Prostate gland (tissue), 2 donors: ENCODE results near the gene RFX6. TPM values are rescaled to one million over a fixed set of nuclear protein-coding genes. Genes with fewer than 3 reads are reported as not detected.

Experiments
- DNase-seq: peaks from one replicate; pipeline ENCODE4 v3.0.0-alpha.2; 2019; ENCODE audit warnings: low spot score
- H3K27ac ChIP-seq, 2 donors: fragments of 200-600 bp; sonication (generic); 2 replicates each; pipeline ENCODE4 v1.5.1; 2017 to 2019
- H3K27me3 ChIP-seq: fragments of 200-600 bp; sonication (generic); replicated peaks from 2 replicates; pipeline ENCODE4 v1.5.1; 2019; ENCODE audit not compliant: insufficient read depth
- H3K36me3 ChIP-seq, 2 donors: fragments of 200-600 bp; sonication (generic); 1 replicate in 1 of 2; 2 replicates in 1 of 2; pipeline versions ENCODE4 v1.5.1 to v1.8.1; 2017 to 2019
- H3K4me1 ChIP-seq: fragments of 200-600 bp; sonication (generic); replicated peaks from 2 replicates; pipeline ENCODE4 v1.5.1; 2019
- H3K4me3 ChIP-seq, 2 donors: fragments of 200-600 bp; sonication (generic); 2 replicates each; pipeline ENCODE4 v1.5.1; 2017 to 2019
- H3K9me3 ChIP-seq: fragments of 200-600 bp; sonication (generic); 2 replicates; pipeline ENCODE4 v1.5.1; 2017
- POLR2A ChIP-seq: fragments of 450-650 bp; IDR thresholded peaks from one replicate; pipeline ENCODE4 v1.6.1; 2016; ENCODE audit warnings: antibody characterized with exemption, mild to moderate bottlenecking
- POLR2AphosphoS5 ChIP-seq: sonication (generic); formaldehyde crosslinking; IDR thresholded peaks from one replicate; pipeline ENCODE4 v1.6.1; 2017; ENCODE audit warnings: antibody characterized with exemption
- WGBS: methylation state at CpG from one replicate; pipeline ENCODE4 v1.1.5; 2018; 5-methylcytosine and 5-hydroxymethylcytosine counted together
- intact Hi-C: fragments of 100-400 bp; cut with DNase I; formaldehyde crosslinking; loops from one replicate; pipeline ENCODE4 v1.14.2; 2022
- total RNA-seq, 2 donors: library from RNA; depleted of rRNA; stranded (reverse); fragments of >200 nt; gene quantifications; one replicate each; pipeline ENCODE4 v1.1.0, GENCODE V29; 2016
- TF ChIP-seq, protein P1 (sequence below), 4 experiments: fragments of 200-600 bp in 2 of 4; fragments of 450-650 bp in 2 of 4; sonication (generic) in 2 of 4; IDR thresholded peaks; 1 replicate in 3 of 4; 2 replicates in 1 of 4; pipeline ENCODE4 v1.5.1; 2016 to 2019; ENCODE audit warnings: antibody characterized with exemption in 4 of 4, mild to moderate bottlenecking in 2 of 4, moderate library complexity in 2 of 4

RFX6 gene
- total RNA-seq, 2 donors from 2014 or later = 0.74 TPM; not detected in 1

GRCh38 chr6:116840091-116840490, 37.0 kb upstream of the RFX6 start:
- H3K9me3 ChIP-seq = no peaks in the 10 kb centered on the region
- no peaks in the 10 kb centered on the region for H3K27me3 ChIP-seq
- TF ChIP-seq, protein P1, sequence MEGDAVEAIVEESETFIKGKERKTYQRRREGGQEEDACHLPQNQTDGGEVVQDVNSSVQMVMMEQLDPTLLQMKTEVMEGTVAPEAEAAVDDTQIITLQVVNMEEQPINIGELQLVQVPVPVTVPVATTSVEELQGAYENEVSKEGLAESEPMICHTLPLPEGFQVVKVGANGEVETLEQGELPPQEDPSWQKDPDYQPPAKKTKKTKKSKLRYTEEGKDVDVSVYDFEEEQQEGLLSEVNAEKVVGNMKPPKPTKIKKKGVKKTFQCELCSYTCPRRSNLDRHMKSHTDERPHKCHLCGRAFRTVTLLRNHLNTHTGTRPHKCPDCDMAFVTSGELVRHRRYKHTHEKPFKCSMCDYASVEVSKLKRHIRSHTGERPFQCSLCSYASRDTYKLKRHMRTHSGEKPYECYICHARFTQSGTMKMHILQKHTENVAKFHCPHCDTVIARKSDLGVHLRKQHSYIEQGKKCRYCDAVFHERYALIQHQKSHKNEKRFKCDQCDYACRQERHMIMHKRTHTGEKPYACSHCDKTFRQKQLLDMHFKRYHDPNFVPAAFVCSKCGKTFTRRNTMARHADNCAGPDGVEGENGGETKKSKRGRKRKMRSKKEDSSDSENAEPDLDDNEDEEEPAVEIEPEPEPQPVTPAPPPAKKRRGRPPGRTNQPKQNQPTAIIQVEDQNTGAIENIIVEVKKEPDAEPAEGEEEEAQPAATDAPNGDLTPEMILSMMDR (IDR thresholded peaks at IDR 0.05) = no peak
- TF ChIP-seq POLR2A (no peak), POLR2AphosphoS5 (no peak)
- no peaks in the 10 kb centered on the region for H3K36me3 ChIP-seq
- intact Hi-C loops = no loop called here
- WGBS = 65% methylated on average over 2 of the region's 2 CpGs
- no peak overlapping the region for H3K4me3 ChIP-seq
- DNase-seq = no peak
- no peak overlapping the region for H3K27ac ChIP-seq
- H3K4me1 ChIP-seq = no peaks in the 10 kb centered on the region

DNA sequence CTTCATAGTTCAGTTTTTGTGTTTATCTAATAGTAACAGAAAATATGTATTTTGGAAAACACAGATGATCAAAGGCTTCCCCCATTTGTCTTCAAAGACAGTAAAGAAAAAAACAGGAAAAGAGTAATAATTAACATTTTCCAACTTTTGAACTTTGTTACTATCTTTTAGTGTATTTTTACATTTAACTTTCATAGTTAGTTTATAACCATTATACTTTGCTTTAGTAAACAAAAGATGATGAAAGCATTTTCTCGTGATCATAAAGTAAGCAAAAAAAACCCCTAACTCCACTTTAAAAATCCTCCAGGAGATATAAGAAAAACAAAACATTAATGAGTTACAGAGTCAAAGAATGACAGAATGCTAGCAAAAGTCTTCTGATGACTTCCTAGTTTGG, 34.6 kb upstream of the RFX6 start:
- TF ChIP-seq, protein P1 (IDR thresholded peaks at IDR 0.05) = no peak
- TF ChIP-seq POLR2AphosphoS5 (no peak), POLR2A (no peak)
- no peak for DNase-seq
- H3K4me1 ChIP-seq = no peaks in the 10 kb centered on the region
- H3K4me3 ChIP-seq = no peak overlapping the region
- intact Hi-C loops = no loop called here
- H3K36me3 ChIP-seq = no peaks in the 10 kb centered on the region
- no peaks in the 10 kb centered on the region for H3K9me3 ChIP-seq
- H3K27me3 ChIP-seq = no peaks in the 10 kb centered on the region
- H3K27ac ChIP-seq = no peak overlapping the region
- WGBS = 24% methylated on average over 1 of the region's 1 CpG

DNA sequence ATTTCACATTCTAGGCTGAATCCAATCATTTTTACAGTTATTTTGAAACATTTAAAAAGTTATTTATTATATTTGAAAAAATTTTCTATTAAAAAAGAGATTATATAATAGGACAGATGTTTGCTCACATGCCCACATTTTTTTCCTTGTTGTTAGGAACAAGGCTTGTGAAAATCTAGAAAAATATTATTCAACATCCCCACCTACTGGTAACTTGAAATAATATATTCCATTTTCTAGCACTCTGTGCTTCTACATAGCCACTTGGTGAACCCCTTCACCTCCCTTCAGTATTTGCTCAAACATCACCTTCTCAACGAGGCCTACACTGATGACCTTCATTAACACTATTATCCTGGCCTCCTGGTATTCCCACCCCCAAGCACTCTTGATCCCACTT, 29.8 kb upstream of the RFX6 start:
- WGBS = 8% methylated on average over 1 of the region's 1 CpG
- Histone ChIP-seq H3K4me1 (no peaks in the 10 kb centered on the region), H3K4me3 (no peak overlapping the region), H3K9me3 (no peaks in the 10 kb centered on the region), H3K27me3 (peaks cover 3% of the 10 kb centered on the region), H3K36me3 (no peaks in the 10 kb centered on the region), H3K27ac (no peak overlapping the region)
- DNase-seq = no peak
- intact Hi-C loops = loop anchor here (5.0 kb wide), 1 partner anchor 70 kb away; no protein-coding TSS in a partner anchor
- TF ChIP-seq POLR2AphosphoS5 = no peak
- TF ChIP-seq, protein P1 (IDR thresholded peaks at IDR 0.05) = peak in 3 of 4 experiments; percentile 22 to 42 (median 24)

DNA sequence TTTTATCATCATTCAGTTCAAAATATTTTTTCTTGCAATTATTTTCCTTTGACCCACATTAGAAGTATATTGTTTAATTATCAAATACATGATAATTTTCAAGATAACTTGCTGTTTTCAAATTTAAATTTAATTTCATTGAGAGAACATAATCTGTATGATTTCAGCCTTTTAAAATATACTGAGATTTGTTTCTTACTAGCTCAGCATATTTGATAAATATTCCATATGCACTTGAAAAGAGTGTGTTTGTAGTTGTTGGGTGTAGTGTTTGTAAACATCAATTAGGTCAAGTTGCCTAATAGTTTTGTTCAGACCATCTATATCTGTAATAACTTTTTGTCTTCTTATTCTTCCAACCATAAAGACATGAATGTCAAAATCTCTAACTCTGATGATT, 19.0 kb upstream of the RFX6 start:
- Histone ChIP-seq H3K36me3 (no peaks in the 10 kb centered on the region), H3K4me3 (no peak overlapping the region), H3K9me3 (no peaks in the 10 kb centered on the region), H3K27ac (no peak overlapping the region), H3K27me3 (no peaks in the 10 kb centered on the region), H3K4me1 (no peaks in the 10 kb centered on the region)
- DNase-seq = no peak
- intact Hi-C loops = no loop called here
- TF ChIP-seq, protein P1 (IDR thresholded peaks at IDR 0.05) = no peak
- TF ChIP-seq POLR2A = no peak
- no peak for TF ChIP-seq POLR2AphosphoS5

GRCh38 chr6:116859264-116859663, 17.8 kb upstream of the RFX6 start:
- no peak overlapping the region for H3K27ac ChIP-seq

More at GRCh38 chr6:116859264-116859663, 17.8 kb upstream of the RFX6 start:
- Histone ChIP-seq H3K27me3 (no peaks in the 10 kb centered on the region), H3K4me1 (no peaks in the 10 kb centered on the region), H3K4me3 (no peak overlapping the region), H3K36me3 (no peaks in the 10 kb centered on the region), H3K9me3 (no peaks in the 10 kb centered on the region)
- no peak for DNase-seq
- TF ChIP-seq, protein P1 (IDR thresholded peaks at IDR 0.05) = no peak
- TF ChIP-seq POLR2A (no peak), POLR2AphosphoS5 (no peak)
- intact Hi-C loops = no loop called here
